Central memory CD8-positive, alpha-beta T cell (primary cell): ENCODE results near the gene PHF1.
A peak's percentile ranks its signal among the peaks of the same experiment; 100 is the strongest.
"Not testable (repeated sequence)": the region's sequence is repeated elsewhere in the genome, so short reads cannot be mapped to it uniquely, and the experiment has no call there.

Source experiments
- ATAC-seq: fragments of 150-1000 bp; cut with Tn5 transposase; replicated peaks from 2 replicates; pipeline ENCODE4 v1.10.0; 2022; ENCODE audit warnings: mild to moderate bottlenecking, moderate FRiP score, moderate number of reproducible peaks; ENCODE audit not compliant: poor library complexity, severe bottlenecking; ENCODE audit errors: extremely low read depth
- DNase-seq, 2 donors: peaks; one replicate each; pipeline ENCODE4 v3.0.0; 2021; ENCODE audit warnings: low spot score in 2 of 2
- H3K27ac Mint-ChIP-seq: one replicate; pipeline ENCODE4 v1.8.0; 2022; ENCODE audit warnings: low read depth, mild to moderate bottlenecking, moderate library complexity, mixed read lengths
- H3K27me3 Mint-ChIP-seq: one replicate; pipeline ENCODE4 v1.8.0; 2022; ENCODE audit warnings: mixed read lengths
- H3K36me3 Mint-ChIP-seq: one replicate; pipeline ENCODE4 v1.8.0; 2022; ENCODE audit warnings: mild to moderate bottlenecking, moderate library complexity, mixed read lengths; ENCODE audit not compliant: insufficient read depth
- H3K4me1 Mint-ChIP-seq: one replicate; pipeline ENCODE4 v1.8.0; 2022; ENCODE audit warnings: mixed read lengths
- H3K4me3 Mint-ChIP-seq: one replicate; pipeline ENCODE4 v1.8.0; 2022; ENCODE audit warnings: mild to moderate bottlenecking, moderate library complexity, mixed read lengths
- H3K9me3 Mint-ChIP-seq: one replicate; pipeline ENCODE4 v1.8.0; 2022; ENCODE audit warnings: mixed read lengths

Gene PHF1

DNA sequence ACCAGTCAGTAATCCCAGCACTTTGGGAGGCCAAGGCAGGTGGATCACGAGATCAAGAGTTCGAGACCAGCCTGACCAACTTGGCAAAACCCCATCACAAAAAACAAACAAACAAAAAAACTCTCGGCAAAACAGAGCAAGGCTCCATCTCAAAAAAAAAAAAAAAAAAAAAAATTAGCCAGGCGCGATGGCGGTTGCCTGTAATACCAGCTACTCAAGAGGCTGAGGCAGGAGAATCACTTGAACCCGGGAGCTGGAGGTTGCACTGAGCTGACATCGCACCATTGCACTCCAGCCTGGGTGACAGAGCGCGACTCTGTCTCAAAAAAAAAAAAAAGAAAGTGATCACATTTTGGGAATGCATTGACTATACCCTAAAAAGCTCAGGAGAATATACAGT, 31.6 kb upstream of the PHF1 start:
- not testable (repeated sequence) for H3K27me3 Mint-ChIP-seq, H3K36me3 Mint-ChIP-seq, H3K9me3 Mint-ChIP-seq, DNase-seq, ATAC-seq, H3K27ac Mint-ChIP-seq, H3K4me3 Mint-ChIP-seq
- H3K4me1 Mint-ChIP-seq, result peaks cover 13% of the 10 kb centered on the region

GRCh38 chr6:33380272-33380981, 30.4 kb upstream of the PHF1 start:
- H3K27ac Mint-ChIP-seq, result no peak overlapping the region
- no peaks in the 10 kb centered on the region for H3K27me3 Mint-ChIP-seq

DNA sequence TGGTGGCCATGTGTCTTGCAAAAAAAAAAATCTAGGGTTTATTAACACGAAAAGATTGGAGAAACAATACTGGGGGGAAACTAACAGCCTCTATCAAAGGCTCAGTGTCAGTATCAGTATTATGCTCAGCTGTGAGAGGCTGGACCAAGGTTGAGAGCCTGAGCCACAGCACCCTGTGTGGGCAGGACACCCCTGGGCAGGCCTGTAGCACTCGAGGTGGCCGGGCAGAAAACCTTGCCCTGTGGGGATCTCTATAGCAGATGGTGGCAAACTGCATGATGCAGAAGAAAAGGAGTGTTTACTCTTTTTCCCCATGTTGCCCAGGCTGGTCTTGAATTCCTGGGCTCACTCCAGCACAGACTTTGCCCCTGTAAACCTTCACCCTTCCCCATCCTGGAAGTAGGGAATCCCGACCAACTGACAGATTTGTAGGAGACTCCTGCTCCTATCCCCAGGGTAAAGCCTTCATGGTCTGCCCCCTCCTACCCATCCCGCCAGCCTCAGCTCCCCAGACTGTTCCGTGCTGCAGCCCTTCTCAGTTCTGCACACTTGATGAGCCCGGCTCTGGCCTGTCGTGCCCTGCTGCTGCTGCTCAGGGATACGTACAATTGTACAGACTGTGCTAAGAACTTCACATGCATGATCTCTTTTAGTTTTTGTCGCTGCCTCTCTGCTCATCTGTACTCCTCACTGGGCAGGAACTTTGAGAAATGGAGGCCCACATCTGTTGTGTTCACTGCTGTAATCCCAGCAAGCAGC, 27.2 kb upstream of the PHF1 start:
- Mint-ChIP-seq H3K9me3 (no peaks in the 10 kb centered on the region), H3K4me3 (no peak overlapping the region), H3K27me3 (no peaks in the 10 kb centered on the region), H3K36me3 (no peaks in the 10 kb centered on the region), H3K4me1 (peaks cover 4% of the 10 kb centered on the region), H3K27ac (no peak overlapping the region)
- no peak for ATAC-seq
- no peak for DNase-seq

More at GRCh38 chr6:33380272-33380981, 30.4 kb upstream of the PHF1 start:
- no peak for DNase-seq
- Mint-ChIP-seq H3K4me1 (peaks cover 4% of the 10 kb centered on the region), H3K9me3 (no peaks in the 10 kb centered on the region), H3K4me3 (no peak overlapping the region), H3K36me3 (no peaks in the 10 kb centered on the region)
- ATAC-seq, result no peak

GRCh38 chr6:33384581-33385020, 26.2 kb upstream of the PHF1 start:
- ATAC-seq (no peak), DNase-seq (no peak)
- H3K4me1 Mint-ChIP-seq, result peaks cover 4% of the 10 kb centered on the region
- no peaks in the 10 kb centered on the region for H3K9me3 Mint-ChIP-seq
- no peak overlapping the region for H3K27ac Mint-ChIP-seq
- H3K4me3 Mint-ChIP-seq, result no peak overlapping the region
- H3K36me3 Mint-ChIP-seq, result no peaks in the 10 kb centered on the region
- H3K27me3 Mint-ChIP-seq, result no peaks in the 10 kb centered on the region

DNA sequence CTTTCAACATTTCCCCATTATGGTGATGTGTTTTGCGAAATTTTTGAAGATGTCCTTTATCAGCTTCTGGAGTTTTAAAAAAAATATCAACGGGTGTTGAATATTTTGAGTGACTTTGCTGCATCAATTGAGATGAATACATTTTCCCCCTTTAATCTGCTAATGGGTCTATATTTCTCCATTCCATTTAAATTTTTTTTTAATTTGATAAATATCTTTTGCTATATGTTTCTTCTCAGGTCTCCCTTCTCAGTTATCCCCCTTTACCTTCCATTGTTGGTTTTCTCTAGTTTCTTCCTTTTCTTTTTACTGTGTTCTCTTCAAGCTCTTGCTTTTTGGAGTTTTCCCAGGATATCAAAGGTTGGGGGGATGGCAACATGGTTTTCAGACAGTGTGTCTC, 20.6 kb upstream of the PHF1 start:
- ATAC-seq, result no peak
- Mint-ChIP-seq H3K27me3 (no peaks in the 10 kb centered on the region), H3K4me3 (no peak overlapping the region), H3K27ac (peak overlapping the region; percentile 83), H3K36me3 (peaks cover 8% of the 10 kb centered on the region), H3K4me1 (peaks cover 23% of the 10 kb centered on the region), H3K9me3 (no peaks in the 10 kb centered on the region)
- no peak for DNase-seq

DNA sequence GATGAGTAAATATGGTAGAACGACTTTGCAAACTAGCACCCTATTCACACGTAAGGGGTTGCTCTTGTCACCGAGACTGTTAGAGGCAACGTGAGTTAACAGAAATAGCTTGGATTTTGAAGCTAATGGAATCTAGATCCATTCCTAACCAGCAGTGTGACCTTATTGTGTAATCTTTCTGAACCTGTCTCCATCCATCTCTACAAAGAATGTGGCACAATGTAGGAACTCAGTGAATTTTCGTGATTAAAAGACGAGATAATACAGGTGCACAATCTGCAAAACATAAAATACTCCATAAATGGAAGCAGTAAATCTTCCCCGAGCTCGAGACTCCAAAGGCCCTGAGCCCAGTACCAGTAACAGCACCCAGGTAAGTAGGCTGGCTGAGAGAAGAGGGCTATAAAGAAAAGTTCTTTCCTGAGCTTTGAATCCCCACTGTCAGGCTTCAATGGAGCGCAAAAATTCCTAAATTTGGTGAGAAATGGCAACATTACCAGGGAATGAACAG, 20.0 kb upstream of the PHF1 start:
- H3K27ac Mint-ChIP-seq, result peak overlapping the region; percentile 83
- peak overlapping the region; percentile 77 for H3K4me3 Mint-ChIP-seq
- H3K9me3 Mint-ChIP-seq, result no peaks in the 10 kb centered on the region
- ATAC-seq (peak; percentile 3), DNase-seq (no peak)
- H3K36me3 Mint-ChIP-seq, result peaks cover 8% of the 10 kb centered on the region
- H3K4me1 Mint-ChIP-seq, result peaks cover 23% of the 10 kb centered on the region
- no peaks in the 10 kb centered on the region for H3K27me3 Mint-ChIP-seq

DNA sequence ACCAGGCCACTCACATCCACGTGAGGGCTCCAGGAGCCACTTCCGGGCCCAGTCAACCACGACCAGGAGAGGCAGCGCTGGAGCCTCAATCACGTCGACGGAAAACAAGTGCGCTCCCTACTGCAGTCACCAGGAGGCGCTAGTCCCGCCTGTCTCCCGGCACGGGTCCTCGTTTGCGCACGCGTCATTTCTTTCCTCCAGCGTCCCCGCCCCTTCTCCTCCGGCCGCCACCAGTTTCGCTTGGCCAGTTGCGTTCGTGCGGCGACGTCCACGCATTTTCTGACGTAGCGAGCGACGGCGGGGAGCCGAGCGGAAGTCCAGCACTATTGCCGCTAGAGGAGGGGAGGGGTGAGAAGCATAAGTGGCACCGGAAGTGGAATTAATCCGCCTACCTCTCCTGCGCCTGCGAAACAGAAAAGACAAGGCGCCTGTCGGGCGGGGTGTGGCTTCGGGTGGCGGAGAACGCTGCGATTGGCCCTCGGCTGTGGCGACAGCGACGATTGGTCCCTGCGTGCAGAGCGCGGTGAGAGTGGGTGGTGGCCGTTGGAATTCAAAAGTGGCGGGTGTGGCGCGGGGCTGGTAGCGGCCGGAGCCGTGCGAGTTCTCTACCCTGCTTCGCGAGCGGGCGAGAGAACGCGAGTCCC, 19.4 kb upstream of the PHF1 start, which contains the start of gene KIFC1:
TSS of gene KIFC1 (plus strand) at position 546 of the 644 bp plus-strand sequence. CDS start 163 bp downstream, outside the sequence.
- peak within 1 kb of the TSS; percentile 77 for H3K4me3 Mint-ChIP-seq
- peak within 1 kb of the TSS; percentile 83 for H3K27ac Mint-ChIP-seq
- H3K36me3 Mint-ChIP-seq, result peaks cover 8% of the 10 kb centered on the region
- peaks cover 23% of the 10 kb centered on the region for H3K4me1 Mint-ChIP-seq
- no peaks in the 10 kb centered on the region for H3K9me3 Mint-ChIP-seq
- peak; percentile 96 for ATAC-seq
- no peaks in the 10 kb centered on the region for H3K27me3 Mint-ChIP-seq
- peak; percentile 99 for DNase-seq

- Mint-ChIP-seq H3K4me3 (peak overlapping the region; percentile 77), H3K36me3 (peaks cover 9% of the 10 kb centered on the region), H3K27ac (peak overlapping the region; percentile 83), H3K4me1 (peaks cover 23% of the 10 kb centered on the region), H3K9me3 (no peaks in the 10 kb centered on the region), H3K27me3 (no peaks in the 10 kb centered on the region)
- no peak for DNase-seq
- ATAC-seq, result no peak
Measured at GRCh38 chr6:33391922-33392594, 18.8 kb upstream of the PHF1 start.

DNA sequence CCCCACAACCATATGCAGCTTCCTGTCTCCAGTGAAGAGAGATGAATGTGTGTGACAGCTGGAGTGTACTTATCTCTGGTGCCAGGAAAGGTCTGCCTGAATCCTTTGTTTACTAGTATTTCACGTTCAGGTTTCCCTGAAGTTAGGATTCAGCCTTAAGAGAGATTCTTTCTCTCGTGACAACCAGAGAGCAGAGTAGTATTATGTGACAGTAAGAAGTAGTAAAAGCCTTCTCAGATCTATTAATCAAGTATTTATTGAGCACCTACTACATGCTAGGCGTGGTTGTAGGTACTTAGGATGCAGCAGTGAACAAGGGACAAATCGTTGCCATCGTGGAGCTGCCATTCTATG, 18.2 kb upstream of the PHF1 start:
- Mint-ChIP-seq H3K27ac (peak overlapping the region; percentile 5), H3K27me3 (no peaks in the 10 kb centered on the region), H3K36me3 (peaks cover 10% of the 10 kb centered on the region), H3K4me1 (peaks cover 23% of the 10 kb centered on the region), H3K4me3 (peak overlapping the region; percentile 77), H3K9me3 (no peaks in the 10 kb centered on the region)
- DNase-seq (no peak), ATAC-seq (no peak)

- Mint-ChIP-seq H3K36me3 (peaks cover 10% of the 10 kb centered on the region), H3K4me3 (peak overlapping the region; percentile 77), H3K27ac (peak overlapping the region; percentile 5), H3K4me1 (peaks cover 23% of the 10 kb centered on the region), H3K27me3 (no peaks in the 10 kb centered on the region), H3K9me3 (no peaks in the 10 kb centered on the region)
- no peak for DNase-seq
- no peak for ATAC-seq
Measured at GRCh38 chr6:33392979-33393378, 17.8 kb upstream of the PHF1 start.

DNA sequence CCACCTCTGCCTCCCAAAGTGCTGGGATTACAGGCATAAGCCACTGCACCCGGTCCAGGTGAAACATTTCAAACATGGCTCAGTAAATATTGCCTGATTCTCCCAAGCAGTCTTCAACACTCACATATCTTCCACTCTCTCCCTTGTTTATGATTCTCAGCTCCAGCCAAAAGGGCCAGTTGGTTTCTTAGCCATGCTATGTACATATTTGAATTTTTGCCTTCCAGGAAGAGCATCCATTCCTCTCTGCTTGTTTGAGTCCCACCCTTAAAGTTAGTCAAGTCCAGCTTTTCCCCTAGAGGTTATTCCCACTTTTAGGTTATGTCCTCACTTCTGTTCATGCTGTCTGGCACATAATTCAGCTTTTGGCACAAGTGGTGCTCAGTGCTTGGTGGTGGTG, 13.3 kb upstream of the PHF1 start:
- H3K27me3 Mint-ChIP-seq, result no peaks in the 10 kb centered on the region
- DNase-seq (no peak), ATAC-seq (no peak)
- peaks cover 6% of the 10 kb centered on the region for H3K36me3 Mint-ChIP-seq
- H3K4me3 Mint-ChIP-seq, result no peak overlapping the region
- H3K9me3 Mint-ChIP-seq, result no peaks in the 10 kb centered on the region
- peak overlapping the region; percentile 62 for H3K27ac Mint-ChIP-seq
- peaks cover 7% of the 10 kb centered on the region for H3K4me1 Mint-ChIP-seq

DNA sequence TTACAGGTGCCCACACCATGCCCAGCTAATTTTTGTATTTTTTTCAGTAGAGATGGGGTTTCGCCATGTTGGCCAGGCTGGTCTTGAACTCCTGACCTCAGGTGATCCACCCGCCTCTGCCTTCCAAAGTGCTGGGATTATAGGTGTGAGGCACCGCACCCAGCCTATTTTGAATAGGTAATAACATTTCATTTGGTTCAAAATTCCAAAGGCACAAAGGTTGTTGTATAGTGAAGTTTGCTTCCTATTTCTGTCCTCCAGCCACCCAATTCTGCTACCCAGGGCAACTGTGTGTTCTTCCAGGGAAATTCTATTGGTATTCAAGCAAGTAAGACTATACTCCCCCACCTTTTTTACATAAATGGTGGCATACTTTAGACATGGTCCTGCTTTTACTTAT, 12.2 kb upstream of the PHF1 start:
- H3K27ac Mint-ChIP-seq, H3K4me1 Mint-ChIP-seq, DNase-seq, H3K27me3 Mint-ChIP-seq, H3K36me3 Mint-ChIP-seq, ATAC-seq, H3K4me3 Mint-ChIP-seq, H3K9me3 Mint-ChIP-seq: not testable (repeated sequence)
